HAP-1 (cell line): Measurements from ENCODE around the gene ERCC4.
"Not testable (repeated sequence)": the region's sequence is repeated elsewhere in the genome, so short reads cannot be mapped to it uniquely, and the experiment has no call there.

ENCODE experiments used
- DNase-seq, 2 experiments: peaks; one replicate each; pipeline ENCODE4 v3.0.0-alpha.2; 2016 to 2020; ENCODE audit warnings: low spot score in 2 of 2
- H3K27me3 ChIP-seq: fragments of 250-450 bp; sonication (Bioruptor Pico); 2 replicates; pipeline ENCODE4 v1.5.1; 2020; ENCODE audit warnings: low read depth, mild to moderate bottlenecking, moderate library complexity
- H3K36me3 ChIP-seq: fragments of 250-450 bp; sonication (Bioruptor Pico); replicated peaks from 2 replicates; pipeline ENCODE4 v1.5.1; 2020; ENCODE audit warnings: mild to moderate bottlenecking
- H3K4me1 ChIP-seq: fragments of 250-450 bp; sonication (Bioruptor Pico); 2 replicates; pipeline ENCODE4 v1.5.1; 2020; ENCODE audit warnings: mild to moderate bottlenecking
- H3K4me3 ChIP-seq: fragments of 250-450 bp; sonication (Bioruptor Pico); 2 replicates; pipeline ENCODE4 v1.5.1; 2020; ENCODE audit warnings: mild to moderate bottlenecking, moderate library complexity
- H3K9me3 ChIP-seq: fragments of 250-450 bp; sonication (Bioruptor Pico); 2 replicates; pipeline ENCODE4 v1.5.1; 2020; ENCODE audit warnings: mild to moderate bottlenecking, moderate library complexity
- in situ Hi-C: fragments of 300-500 bp; cut with MboI; formaldehyde crosslinking; loops from 3 replicates; pipeline ENCODE4 v1.14.3; 2020; ENCODE audit warnings: low sequenced_read_pairs, inconsistent platforms, mixed read lengths

The ERCC4 gene

DNA sequence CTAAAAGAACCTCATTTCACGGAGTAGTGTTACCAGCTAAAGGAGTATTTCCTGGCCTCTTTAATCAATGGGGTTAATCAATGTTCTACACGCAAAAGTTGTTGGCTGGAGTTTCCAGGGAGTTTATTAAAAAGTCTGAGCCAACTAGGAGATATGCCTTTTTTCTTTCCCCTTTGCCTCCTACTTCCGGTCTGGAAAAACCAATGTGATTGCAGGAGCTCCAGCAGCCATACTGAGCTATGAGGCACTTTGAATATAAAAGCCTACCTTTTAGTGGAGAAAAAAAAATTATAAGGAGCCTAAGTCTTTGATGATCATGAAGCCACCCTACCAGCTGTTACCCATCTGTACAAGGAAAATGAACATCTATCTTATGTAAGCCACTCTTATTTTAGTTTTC is 17.9 kb upstream of the ERCC4 start:
- in situ Hi-C loops, result no loop called here
- H3K27me3 ChIP-seq, result no peaks in the 10 kb centered on the region
- no peaks in the 10 kb centered on the region for H3K36me3 ChIP-seq
- H3K4me3 ChIP-seq, result no peak overlapping the region
- DNase-seq, result no peak
- no peaks in the 10 kb centered on the region for H3K4me1 ChIP-seq
- peaks cover 11% of the 10 kb centered on the region for H3K9me3 ChIP-seq

DNA sequence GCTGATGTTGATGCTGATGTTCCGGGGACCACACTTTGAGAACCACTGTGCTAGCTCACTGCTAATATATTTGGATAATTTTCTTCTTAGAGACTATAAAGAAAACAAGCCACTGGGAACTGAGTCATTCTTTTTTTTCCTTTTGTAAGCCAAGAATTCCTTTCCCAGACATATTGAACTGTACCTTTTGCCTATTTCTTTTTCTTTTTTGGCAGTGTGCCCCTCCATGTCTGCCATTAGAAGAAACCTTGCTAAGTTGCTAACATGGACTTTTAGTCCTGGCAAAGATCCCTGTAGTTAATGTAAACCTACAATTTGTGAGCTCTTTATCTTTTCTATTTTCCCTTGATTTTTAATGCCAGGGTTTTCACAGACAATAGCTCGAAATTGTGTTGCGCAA is 17.3 kb upstream of the ERCC4 start:
- H3K4me3 ChIP-seq, result no peak overlapping the region
- DNase-seq, result no peak
- peaks cover 11% of the 10 kb centered on the region for H3K9me3 ChIP-seq
- no peaks in the 10 kb centered on the region for H3K27me3 ChIP-seq
- no peaks in the 10 kb centered on the region for H3K4me1 ChIP-seq
- no peaks in the 10 kb centered on the region for H3K36me3 ChIP-seq
- in situ Hi-C loops, result no loop called here

DNA sequence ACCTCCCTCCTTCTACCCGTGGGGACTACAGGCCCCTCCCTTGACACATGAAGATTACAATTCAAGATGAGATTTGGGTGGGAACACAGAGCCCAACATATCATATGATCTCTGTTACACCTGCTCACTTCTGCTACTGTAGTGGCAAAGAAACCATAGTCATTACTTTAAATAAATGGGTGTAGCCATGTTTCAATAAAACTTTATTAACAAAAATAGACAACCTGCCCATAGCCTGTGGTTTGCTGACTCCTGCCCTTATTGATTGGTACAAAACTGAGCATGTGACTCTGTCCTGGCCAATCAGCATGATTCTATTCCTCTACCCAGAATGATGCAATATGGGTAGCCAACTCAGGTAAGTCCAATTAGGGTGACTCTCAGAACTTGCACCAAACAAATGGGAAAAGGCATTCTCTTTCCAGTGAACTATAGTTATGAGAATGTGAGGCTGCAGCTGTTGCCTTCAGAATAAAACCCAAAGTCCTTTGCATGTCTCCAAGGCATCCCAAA is 15.7 kb upstream of the ERCC4 start:
- in situ Hi-C loops, result no loop called here
- Histone ChIP-seq H3K27me3 (no peaks in the 10 kb centered on the region), H3K4me3 (no peak overlapping the region), H3K36me3 (no peaks in the 10 kb centered on the region), H3K9me3 (peaks cover 11% of the 10 kb centered on the region), H3K4me1 (no peaks in the 10 kb centered on the region)
- no peak for DNase-seq

DNA sequence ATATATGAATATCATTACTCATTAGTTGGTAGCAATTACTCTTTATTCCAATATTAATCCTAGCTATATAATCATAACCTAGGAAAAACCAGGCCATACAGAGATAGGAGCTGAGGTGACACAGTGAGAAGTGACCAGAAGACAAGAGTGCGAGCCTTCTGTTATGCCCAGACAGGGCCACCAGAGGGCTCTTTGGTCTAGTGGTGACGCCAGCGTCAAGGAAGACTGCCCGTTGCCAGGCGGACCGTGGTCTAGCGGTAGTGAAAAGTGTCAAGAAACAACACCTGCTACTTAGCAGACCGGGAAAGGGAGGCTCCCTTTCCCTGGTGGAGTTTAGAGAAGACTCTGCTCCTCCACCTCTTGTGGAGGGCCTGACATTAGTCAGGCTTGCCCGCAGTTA is 15.1 kb upstream of the ERCC4 start:
- in situ Hi-C loops, H3K4me3 ChIP-seq, H3K4me1 ChIP-seq, H3K27me3 ChIP-seq, H3K36me3 ChIP-seq: not testable (repeated sequence)
- H3K9me3 ChIP-seq, result peaks cover 11% of the 10 kb centered on the region
- DNase-seq, result peak in 1 of 2 experiments; percentile 77

DNA sequence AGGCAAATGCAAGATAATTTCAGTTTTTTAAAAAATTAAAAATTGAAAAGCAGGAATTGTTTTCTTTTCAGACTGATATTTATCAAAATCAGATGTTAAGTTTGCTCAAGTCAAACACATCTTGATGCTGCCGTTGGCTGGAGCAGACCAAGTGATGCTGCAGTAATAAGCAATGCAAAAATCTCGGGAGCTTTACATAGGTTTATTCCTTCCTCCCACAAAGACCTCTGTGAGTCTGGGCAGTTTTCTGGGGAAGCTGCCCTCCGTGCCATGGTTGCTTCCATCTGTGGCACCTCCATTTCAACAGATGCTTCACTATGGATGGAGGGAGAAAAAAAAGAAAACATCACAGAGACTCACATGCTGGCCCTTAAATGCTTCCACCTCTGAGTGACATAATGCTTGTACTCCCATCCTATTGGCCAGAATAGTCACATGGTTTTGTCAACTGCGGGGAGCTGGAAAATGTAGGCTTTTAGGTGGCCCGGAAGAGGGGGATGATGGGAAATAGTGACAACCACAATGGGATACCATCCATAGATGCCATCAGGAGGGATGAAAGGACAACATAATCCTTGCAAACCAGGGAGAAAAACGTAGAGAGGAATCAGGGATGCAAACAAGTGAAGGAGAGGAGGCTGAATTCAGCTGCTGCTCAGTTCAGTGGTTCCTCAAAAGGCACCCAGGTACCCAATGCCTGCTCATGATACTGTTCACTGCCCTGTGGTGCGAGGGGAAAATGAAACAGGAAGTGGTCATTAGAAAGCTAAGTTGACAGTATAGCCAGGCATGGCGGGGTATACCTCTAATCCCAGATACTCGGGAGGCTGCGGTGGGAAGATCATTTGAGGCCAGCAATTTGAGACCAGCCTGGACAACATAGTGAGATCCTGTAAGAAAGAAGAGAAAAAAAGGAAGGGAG is 13.5 kb upstream of the ERCC4 start:
- H3K9me3 ChIP-seq, result peaks cover 11% of the 10 kb centered on the region
- in situ Hi-C loops, result no loop called here
- peaks cover 8% of the 10 kb centered on the region; the same call in 1 of the 2 replicates for H3K4me1 ChIP-seq
- no peaks in the 10 kb centered on the region for H3K27me3 ChIP-seq
- no peak for DNase-seq
- H3K4me3 ChIP-seq, result no peak overlapping the region
- H3K36me3 ChIP-seq, result no peaks in the 10 kb centered on the region

DNA sequence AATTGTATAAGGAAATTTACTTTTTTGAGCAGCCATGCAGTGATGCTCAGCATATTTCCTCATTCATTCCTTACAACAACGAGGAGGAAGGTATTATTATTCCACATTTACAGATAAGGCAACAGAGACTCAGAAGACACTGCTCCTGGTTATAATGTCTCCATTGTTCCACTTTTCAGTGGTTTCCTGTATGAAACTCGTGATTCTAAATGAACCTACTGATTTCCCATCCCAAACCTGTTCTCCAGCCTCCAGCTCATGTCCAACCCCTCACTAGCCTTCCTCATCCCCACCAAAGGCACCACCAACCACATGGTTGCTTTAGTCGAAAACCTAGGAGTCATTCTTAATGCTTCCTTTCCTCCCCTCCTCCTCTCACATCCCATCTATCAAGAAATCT is 12.5 kb upstream of the ERCC4 start:
- H3K9me3 ChIP-seq, result peaks cover 14% of the 10 kb centered on the region
- no peaks in the 10 kb centered on the region for H3K36me3 ChIP-seq
- H3K27me3 ChIP-seq, result no peaks in the 10 kb centered on the region
- H3K4me1 ChIP-seq, result peaks cover 12% of the 10 kb centered on the region
- no peak overlapping the region for H3K4me3 ChIP-seq
- in situ Hi-C loops, result no loop called here
- no peak for DNase-seq

DNA sequence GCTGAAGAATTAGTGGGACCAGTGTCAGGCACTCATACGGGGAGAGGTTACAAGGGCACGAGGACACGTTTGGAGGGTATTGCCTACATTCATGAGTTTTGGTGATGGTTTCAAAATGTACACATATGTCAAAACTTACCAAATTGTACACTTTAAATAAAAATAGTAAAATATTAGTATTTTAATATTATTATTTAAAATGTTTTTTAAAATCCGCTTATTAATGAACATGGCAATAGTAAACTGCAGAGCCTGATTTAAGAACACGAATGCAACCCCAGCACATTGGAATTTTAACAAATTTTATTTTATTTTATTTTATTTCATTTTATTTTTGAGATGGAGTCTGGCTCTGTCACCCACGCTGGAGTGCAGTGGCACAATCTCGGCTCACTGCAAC is 10.9 kb upstream of the ERCC4 start:
- in situ Hi-C loops, result no loop called here
- Histone ChIP-seq H3K27me3 (no peaks in the 10 kb centered on the region), H3K36me3 (no peaks in the 10 kb centered on the region), H3K4me1 (peaks cover 12% of the 10 kb centered on the region), H3K9me3 (peaks cover 20% of the 10 kb centered on the region), H3K4me3 (no peak overlapping the region)
- DNase-seq, result no peak

DNA sequence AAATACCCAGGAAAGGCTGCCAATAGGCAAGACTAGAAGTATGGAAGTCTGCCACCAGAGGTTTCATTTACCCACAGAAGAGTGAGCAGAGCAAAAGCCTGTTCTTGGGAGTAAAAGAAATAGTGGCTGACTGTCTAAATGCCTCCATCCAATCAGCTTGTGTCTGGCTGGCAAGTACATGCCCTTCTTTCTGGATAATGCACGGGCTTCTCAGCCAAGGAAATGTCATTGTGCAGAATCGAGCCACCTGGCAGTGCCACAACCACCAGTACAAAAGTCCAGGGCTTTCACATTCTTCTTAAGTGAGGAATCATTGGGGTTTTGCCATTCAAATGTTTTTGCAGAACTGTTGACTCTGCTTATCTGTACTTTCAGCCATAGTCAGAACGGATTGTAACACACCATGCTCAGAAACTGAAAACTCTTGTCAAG is 10.1 kb upstream of the ERCC4 start:
- in situ Hi-C loops, result no loop called here
- Histone ChIP-seq H3K4me1 (peaks cover 12% of the 10 kb centered on the region), H3K36me3 (no peaks in the 10 kb centered on the region), H3K27me3 (no peaks in the 10 kb centered on the region), H3K9me3 (peaks cover 20% of the 10 kb centered on the region), H3K4me3 (no peak overlapping the region)
- DNase-seq, result no peak

DNA sequence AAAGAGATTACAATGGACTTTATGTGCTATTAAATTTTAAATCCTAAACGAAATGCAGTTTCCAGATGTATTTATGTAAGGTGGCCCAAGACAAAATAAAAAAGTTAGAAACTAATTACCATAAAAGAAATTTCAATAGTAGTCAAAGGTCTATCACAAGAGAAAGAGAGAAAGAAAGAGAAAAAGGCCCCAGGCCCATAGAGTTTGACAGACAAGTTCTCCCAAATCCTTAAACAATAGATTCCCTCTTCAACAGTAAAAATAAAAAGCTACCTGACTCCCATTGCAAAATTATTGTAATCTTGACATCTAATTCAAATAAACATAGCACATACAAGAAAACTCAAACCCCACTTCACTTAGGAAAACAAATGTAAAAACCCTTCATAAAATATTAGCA is 8.6 kb upstream of the ERCC4 start:
- DNase-seq, result peak; percentile 51 to 97
- Histone ChIP-seq H3K4me1 (peaks cover 12% of the 10 kb centered on the region), H3K4me3 (no peak overlapping the region), H3K9me3 (peaks cover 15% of the 10 kb centered on the region), H3K36me3 (no peaks in the 10 kb centered on the region), H3K27me3 (no peaks in the 10 kb centered on the region)
- in situ Hi-C loops, result no loop called here

DNA sequence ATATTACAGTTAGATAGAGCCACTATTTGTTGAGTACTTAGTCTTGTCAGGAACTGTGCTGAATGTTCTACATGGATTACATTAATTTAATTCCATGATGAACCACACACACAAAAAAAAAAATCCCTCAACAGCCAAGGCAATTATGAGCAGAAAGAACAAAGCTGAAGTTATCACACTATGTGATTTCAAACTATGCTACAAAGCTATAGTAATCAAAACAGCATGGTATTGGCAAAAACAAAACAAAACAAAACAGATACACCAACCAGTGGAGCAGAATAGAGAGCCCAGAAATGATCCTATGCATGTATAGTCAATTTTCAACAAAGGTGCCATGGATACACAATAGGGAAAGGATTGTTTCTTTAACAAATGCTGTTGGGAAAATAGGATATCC is 8.1 kb upstream of the ERCC4 start:
- in situ Hi-C loops, result no loop called here
- H3K27me3 ChIP-seq, result no peaks in the 10 kb centered on the region
- no peak overlapping the region for H3K4me3 ChIP-seq
- peaks cover 13% of the 10 kb centered on the region for H3K4me1 ChIP-seq
- peaks cover 11% of the 10 kb centered on the region for H3K9me3 ChIP-seq
- H3K36me3 ChIP-seq, result no peaks in the 10 kb centered on the region
- no peak for DNase-seq

DNA sequence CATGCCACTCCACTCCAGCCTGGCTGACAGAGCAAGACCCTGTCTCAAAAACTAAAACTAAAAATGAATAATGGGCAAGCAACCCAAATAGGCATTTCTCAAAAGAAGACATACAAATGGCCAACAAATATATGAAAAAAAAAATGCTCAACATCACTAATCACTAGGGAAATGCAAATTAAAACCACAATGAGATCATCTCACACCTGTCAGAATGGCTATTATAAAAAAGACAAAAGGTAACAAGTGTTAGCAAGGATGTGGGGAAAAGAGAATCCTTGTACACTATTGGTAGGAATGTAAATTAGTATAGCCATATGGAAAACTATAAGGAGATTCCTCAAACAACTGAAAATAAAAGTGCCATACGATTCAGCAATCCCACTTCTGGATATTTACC is 7.1 kb upstream of the ERCC4 start:
- DNase-seq, result no peak
- Histone ChIP-seq H3K4me3 (no peak overlapping the region), H3K9me3 (peaks cover 11% of the 10 kb centered on the region), H3K36me3 (no peaks in the 10 kb centered on the region), H3K27me3 (no peaks in the 10 kb centered on the region), H3K4me1 (peaks cover 15% of the 10 kb centered on the region)
- in situ Hi-C loops, result no loop called here

DNA sequence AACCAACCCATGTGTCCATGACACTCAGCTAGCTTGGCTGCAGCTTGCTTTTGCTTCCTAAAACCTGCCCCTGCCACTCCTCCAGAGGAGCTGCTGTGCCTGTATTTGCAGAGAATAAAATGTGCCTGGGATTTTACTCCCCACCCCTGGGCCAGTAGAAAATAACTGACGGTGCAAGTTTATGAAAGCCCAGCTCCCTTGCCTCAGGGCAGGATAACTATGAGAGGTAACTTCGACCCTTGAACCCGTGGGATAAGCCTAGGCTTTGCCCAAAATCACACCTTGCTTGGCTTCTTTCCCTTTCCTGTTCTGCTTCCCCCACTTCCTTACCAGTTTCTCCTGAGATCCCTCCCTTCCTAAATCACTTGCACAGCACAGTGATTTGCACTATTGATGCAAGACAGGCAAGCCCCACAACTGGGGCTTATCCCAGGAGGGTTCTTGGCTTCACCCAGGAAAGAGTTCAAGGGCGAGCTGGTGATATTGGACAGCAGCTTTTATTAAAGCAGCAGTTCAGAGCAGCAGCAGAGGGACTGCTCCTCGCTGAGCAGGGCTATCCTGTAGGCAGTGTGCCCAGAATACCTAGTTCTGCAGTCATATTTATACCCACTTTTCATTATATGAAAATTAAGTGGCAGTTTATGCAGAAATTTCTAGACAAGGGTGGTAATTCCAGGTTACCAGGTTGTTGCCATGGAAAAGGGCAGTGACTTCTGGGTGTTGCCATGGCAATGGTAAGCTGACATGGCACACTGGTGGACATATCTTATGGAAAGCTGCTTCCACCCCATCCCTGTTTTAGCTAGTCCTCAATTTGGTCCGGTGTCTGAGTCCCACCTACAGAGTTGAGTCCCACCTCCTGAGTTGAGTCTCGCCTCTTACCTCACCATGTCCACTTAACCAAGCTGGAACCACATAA is 6.3 kb upstream of the ERCC4 start:
- no peaks in the 10 kb centered on the region for H3K36me3 ChIP-seq
- in situ Hi-C loops, result no loop called here
- DNase-seq, result no peak
- no peaks in the 10 kb centered on the region for H3K27me3 ChIP-seq
- peaks cover 11% of the 10 kb centered on the region for H3K9me3 ChIP-seq
- no peak overlapping the region for H3K4me3 ChIP-seq
- peaks cover 18% of the 10 kb centered on the region for H3K4me1 ChIP-seq

DNA sequence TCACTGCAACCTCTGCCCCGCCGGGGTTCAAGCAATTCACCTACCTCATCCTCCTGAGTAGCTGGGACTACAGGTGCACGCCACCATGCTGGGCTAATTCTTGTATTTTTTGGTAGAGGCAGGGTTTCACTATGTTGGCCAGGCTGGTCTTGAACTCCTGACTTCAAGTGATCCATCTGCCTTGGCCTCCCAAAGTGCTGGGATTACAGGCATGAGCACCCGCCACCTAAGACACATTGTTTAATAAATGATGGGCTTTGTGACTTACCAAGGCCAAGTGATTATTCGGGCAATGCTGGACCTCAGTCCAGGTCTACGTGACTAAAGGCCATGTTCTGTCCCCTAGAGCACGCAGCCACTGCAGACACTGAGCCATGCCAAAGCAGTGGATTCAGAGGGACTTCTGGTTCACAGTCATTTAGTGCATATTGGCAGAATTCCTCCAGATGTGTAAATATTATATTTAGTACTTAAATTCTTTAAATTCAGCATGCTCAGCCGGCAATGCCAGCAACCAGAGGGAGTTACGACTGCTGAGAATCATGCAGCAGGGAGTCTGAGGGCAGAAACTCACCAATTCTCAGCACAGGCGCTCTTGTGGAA is 4.8 kb upstream of the ERCC4 start:
- H3K4me3 ChIP-seq, result no peak overlapping the region
- peaks cover 27% of the 10 kb centered on the region for H3K4me1 ChIP-seq
- DNase-seq, result no peak
- H3K27me3 ChIP-seq, result no peaks in the 10 kb centered on the region
- in situ Hi-C loops, result no loop called here
- peaks cover 11% of the 10 kb centered on the region for H3K9me3 ChIP-seq
- H3K36me3 ChIP-seq, result no peaks in the 10 kb centered on the region
